ENCODE measurements around the gene GABRG3.

The GABRG3 gene

DNA sequence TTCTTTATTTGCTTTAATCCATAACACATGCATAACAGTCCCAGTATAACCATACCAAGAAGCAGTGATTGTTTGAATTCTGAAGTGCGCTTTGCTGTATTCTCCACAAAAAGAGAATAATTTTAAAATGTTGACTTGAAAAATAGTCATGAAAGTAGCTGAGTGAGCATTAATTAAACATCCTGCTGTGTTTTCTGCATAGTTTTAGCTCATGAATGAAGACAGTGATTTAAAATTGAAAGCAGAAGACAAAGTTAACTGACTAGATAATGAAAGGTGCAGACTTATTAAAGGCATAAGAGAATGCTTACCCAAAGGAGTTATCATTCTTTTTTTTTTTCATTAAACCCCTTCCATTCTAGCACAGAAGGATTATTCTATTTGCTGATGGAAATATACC lies 143.5 kb downstream of the GABRG3 start:
- DNase-seq: no peak

DNA sequence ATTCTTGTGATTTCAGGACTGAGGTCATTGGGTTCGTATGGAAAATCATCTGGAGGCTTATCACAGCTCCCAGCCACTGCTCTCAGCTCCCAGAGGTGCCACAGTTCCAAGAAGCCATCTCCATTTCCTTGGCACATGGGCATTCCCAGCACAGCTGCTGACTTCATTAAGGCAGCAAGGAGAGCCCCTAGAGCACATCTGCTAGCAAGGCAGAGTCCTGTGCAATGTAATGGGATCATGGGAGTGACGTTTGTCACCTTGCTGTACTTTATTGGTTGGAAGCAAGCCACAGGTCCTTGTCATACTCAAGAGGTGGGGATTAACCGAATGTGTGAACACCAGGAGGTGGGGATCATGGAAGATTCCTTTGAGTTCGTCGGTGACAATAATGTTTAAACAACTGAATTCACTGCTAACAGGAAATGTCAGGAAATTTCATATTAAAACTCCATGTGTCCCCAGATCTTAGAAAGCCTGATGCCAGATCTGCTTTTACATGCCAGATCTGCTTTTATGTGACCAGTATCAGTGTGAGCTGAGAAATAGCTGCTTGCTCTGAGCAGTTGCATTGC lies 148.8 kb downstream of the GABRG3 start:
- no peak for DNase-seq

DNA sequence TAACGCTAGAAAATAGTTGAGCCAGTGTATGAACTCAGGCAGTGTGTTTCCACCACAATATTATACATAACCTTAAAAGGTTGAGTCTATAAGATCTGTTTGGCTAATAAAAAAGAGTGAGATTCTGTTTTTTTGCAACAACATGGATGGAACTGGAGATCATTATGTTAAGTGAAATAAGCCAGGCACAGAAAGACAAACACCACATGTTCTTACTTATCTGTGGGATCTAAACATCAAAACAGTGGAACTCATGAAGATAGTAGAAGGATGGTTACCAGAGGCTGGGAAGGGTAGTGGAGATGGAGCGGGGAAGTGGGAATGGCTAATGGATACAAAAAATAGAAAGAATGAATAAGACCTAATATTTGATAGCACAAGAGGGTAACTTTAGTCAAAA lies 150.7 kb downstream of the GABRG3 start:
- DNase-seq: no peak

GRCh38 chr15:27123291-27123690 lies 152.3 kb downstream of the GABRG3 start:
- no peak for DNase-seq

GRCh38 chr15:27123808-27124207 lies 152.8 kb downstream of the GABRG3 start:
- DNase-seq: no peak

- DNase-seq: no peak
These were observed 153.4 kb downstream of the GABRG3 start for GRCh38 chr15:27124287-27124871.

GRCh38 chr15:27125185-27125584 lies 154.2 kb downstream of the GABRG3 start:
- DNase-seq: no peak

DNA sequence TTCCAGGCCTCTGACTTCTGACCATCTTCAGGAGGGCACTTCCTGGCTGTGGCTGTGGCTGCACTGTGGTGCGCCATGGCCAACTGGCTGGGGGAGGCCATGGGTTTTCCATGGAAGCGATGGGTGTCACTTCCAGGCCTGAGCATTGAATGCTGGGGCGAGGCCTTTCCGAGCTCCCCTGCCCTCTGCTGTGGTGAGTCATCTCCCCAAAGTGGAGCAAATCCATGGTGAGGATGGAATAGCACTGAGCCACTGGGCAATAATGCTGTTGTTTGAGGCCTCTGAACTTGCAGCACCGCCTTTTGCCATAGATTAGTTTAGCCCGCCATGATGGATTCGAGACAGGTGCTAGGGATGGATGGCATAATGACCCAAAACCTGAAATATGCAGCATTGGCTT lies 155.5 kb downstream of the GABRG3 start:
- DNase-seq: no peak

DNA sequence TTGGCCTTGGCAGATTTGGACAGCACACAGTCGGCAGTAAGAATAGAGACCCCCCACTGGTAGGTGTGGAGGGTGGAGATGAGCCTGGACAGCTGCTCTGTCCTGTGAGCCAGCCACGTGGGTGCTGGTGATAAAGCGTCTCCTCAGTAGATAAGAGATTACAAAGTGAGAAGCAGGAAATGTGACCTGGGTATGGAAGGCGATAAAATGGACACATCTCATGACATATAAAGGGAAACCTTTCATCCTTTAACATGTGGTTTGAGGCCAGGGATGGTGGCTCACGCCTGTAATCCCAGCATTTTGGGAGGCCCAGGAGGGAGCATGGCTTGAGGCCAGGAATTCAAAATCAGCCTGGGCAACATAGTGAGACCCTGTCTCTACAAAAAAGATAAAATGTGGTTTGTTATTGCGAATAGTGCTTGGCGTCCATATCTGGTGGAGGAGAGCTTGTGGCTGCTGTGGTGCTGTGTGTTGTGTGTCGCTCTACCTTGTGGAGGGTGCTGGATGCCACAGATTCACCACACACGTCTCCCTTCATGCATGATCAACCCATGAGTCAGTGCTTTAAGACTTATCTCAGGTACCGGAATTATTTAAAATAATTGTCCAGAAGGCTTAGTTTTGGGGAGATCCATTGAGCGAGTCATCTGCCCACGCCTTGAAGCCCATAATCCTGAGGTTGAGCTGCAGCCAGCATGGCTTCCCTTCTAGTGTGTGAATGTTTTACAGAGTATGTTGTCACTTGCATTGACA lies 157.0 kb downstream of the GABRG3 start:
- DNase-seq: no peak

- no peak for DNase-seq
These were observed 162.3 kb downstream of the GABRG3 start for GRCh38 chr15:27133249-27133648.

- DNase-seq: no peak
These were observed 163.5 kb downstream of the GABRG3 start for GRCh38 chr15:27134481-27134880.

- DNase-seq: no peak
These were observed 164.2 kb downstream of the GABRG3 start for GRCh38 chr15:27135151-27135550.

GRCh38 chr15:27137127-27137526 lies 166.1 kb downstream of the GABRG3 start:
- DNase-seq: no peak

DNA sequence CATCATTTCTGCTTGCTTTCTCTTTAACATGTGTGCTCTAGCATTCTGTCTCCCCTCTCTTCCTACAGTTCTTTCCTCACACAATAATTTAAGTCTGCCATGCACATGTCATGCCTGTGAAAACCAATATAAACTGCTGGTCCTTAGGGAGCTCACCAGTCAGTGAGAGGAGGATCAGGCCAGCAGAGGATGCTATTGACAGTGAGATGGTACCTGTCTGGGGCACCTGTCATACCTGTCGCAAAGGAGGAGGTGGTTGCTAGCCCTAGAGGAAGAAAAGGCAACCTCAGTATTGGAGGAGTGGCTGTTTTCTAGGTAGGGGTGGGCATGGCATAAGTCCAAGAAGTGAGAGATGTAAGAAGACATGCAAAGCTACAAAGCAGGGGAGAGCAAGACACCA lies 194.6 kb downstream of the GABRG3 start:
- DNase-seq: no peak

DNA sequence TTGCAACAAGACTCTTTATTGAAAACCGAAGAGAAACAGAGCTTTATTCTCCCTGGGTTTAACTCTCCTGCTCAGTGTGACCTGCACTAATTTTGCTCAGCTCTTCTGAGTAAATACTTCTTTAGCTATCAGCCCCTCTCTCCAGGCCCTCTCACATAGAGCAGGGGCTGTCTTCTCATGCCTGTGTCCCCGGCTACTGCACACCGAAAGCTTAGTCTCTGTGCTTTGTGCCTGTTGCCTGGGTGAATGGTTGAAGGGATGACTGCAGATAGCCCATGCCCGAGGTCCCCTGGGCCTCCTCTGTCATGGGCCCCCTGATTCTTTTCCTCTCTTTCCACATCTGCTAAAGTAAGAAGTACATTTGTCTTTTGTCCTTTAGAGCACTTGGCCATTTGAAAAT lies 195.9 kb downstream of the GABRG3 start:
- no peak for DNase-seq

GRCh38 chr15:27167738-27168137 lies 196.8 kb downstream of the GABRG3 start:
- no peak for DNase-seq

DNA sequence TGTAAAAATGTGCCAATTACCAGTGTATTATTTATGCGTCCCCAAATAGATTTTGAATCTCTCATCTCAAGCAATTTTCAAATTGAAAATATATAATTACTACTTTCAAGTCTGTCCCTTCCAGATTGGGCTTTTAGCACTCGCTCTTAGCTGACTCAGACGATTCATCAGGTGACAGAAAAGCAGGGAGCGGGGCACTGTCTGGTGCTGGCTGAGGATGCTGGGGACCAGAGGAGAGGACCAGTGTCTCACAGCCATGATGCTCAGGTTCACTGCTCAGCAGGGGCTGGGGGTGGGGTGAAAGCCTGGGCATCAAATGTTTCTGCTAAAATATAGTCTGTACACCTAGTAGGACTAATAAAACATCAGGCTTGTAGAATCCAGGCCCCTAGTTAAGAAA lies 199.9 kb downstream of the GABRG3 start:
- DNase-seq: no peak

DNA sequence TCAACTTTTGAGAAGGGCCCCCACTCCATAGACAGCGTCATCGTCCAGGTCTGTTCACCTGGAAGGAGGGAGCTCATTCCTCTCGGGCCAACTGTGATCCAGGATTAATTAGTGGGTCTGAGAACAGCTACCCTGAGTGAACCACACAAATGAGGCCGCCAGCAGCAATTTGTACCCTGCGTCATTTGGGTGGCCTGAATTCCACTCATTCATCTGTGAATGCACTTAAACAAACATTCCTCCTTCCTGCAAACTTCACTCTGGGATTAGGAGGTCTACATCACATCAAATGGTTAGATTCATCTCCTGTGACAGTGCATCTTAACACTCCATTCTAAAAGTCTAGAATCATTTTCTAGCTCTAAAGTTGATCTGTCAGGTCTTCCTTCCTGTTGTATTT lies 201.8 kb downstream of the GABRG3 start:
- DNase-seq: no peak

DNA sequence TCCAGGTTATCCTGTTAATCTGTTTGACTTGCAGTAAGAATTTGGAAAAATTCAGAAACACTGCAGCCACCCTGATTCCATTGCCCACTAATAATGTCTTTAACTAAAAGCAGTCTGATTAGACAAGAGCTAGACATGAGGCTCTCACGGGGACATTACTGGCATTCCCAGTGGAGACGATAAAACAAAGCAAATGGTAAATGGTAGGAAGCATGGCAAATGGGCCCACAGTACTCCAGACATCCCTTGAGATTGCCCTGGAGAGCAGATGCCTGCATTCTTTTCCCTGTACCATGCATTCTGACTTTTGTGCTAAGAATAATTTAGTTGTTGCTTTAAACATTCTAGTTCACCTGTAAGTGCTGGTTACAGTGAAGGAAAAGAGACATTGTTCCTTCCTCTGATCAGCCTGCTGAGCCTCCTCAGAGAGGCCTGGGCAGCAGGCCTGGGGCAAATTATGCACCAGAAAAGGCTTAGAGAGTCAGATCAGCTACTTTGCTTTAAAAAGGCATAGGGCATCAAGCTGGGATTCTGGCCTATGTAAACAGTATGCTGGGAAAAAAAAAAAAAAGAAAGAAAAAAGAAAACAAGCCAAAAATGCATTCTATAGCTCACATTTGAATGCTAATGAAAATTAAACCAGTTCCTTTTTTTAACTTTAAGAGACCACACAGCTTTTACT lies 204.6 kb downstream of the GABRG3 start:
- DNase-seq: no peak

GRCh38 chr15:27176785-27177406 lies 205.9 kb downstream of the GABRG3 start:
- DNase-seq: no peak

DNA sequence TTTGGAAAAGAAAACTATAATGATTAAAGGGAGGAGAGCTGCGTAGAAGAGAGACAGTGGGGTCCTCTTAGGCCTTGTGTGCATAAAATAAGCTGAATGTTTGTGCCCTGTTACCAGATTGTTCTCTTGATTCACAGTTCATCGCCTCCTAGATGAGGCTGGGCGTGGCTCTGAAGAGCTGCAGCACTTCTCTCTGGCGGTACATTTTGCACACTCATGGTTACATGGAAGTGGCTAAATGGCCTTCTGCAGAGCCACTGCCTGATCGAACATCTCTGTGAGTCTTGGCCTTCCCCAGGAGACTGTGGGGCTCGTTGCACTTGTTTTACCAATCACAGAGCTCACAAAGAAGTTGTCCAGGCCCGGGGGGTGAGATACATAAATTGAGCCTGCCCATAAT lies 208.8 kb downstream of the GABRG3 start:
- DNase-seq: no peak

- DNase-seq: no peak
These were observed 211.7 kb downstream of the GABRG3 start for GRCh38 chr15:27182561-27183110.

GRCh38 chr15:27183201-27183600 lies 212.2 kb downstream of the GABRG3 start:
- no peak for DNase-seq
